OCI-LY7 (cell line): ENCODE results near the gene POFUT1. TPM values are rescaled to one million over a fixed set of nuclear protein-coding genes. Genes with fewer than 3 reads are reported as not detected.
"Not testable (repeated sequence)": the region's sequence is repeated elsewhere in the genome, so short reads cannot be mapped to it uniquely, and the experiment has no call there.

Experiments
- BruUV-seq: library from RNA; stranded (reverse); fragments of 400-500 nt; replicated peaks from 2 replicates; lab custom pipeline; 2021; lab: Mats Ljungman, UMichigan
- CTCF ChIA-PET: fragments of 300-600 bp; sonication (Branson Sonifier 250); formaldehyde crosslinking; loops from one replicate; lab custom pipeline; 2022; ENCODE audit warnings: antibody characterized with exemption; ENCODE audit not compliant: unreplicated experiment; lab: Charles Lee
- POLR2A ChIA-PET: fragments of 300-600 bp; sonication (Branson Sonifier 250); formaldehyde crosslinking; loops from one replicate; lab custom pipeline; 2022; ENCODE audit warnings: antibody characterized with exemption; lab: Charles Lee
- DNase-seq: peaks from one replicate; pipeline ENCODE4 v3.0.0-alpha.2; 2015; ENCODE audit warnings: low spot score
- H2AFZ ChIP-seq: fragments of 200-600 bp; sonication (generic), shearing (Covaris generic); 2 replicates; pipeline ENCODE4 v1.6.1; 2014; ENCODE audit warnings: mild to moderate bottlenecking, antibody characterized with exemption, low read length, moderate library complexity
- H3K27ac ChIP-seq: fragments of 200-600 bp; sonication (generic); 2 replicates; pipeline ENCODE4 v1.5.1; 2014; ENCODE audit warnings: mixed run types, low read depth, mild to moderate bottlenecking, moderate library complexity, low read length, inconsistent platforms; ENCODE audit not compliant: poor library complexity, severe bottlenecking
- H3K36me3 ChIP-seq: fragments of 200-600 bp; sonication (generic); 2 replicates; pipeline ENCODE4 v1.6.1; 2014; ENCODE audit warnings: mild to moderate bottlenecking, antibody characterized with exemption, low read length, moderate library complexity, mixed read lengths; ENCODE audit not compliant: insufficient read depth
- H3K4me1 ChIP-seq: fragments of 200-600 bp; sonication (generic); 2 replicates; pipeline ENCODE4 v1.5.1; 2014; ENCODE audit warnings: mild to moderate bottlenecking, low read length; ENCODE audit not compliant: insufficient read depth, poor library complexity, severe bottlenecking
- H3K4me2 ChIP-seq: fragments of 200-600 bp; sonication (generic); 2 replicates; pipeline ENCODE4 v1.6.1; 2014; ENCODE audit warnings: mild to moderate bottlenecking, low read length
- H3K4me3 ChIP-seq: fragments of 200-600 bp; sonication (generic); 2 replicates; pipeline ENCODE4 v1.5.1; 2014; ENCODE audit warnings: mild to moderate bottlenecking, low read depth, low read length; ENCODE audit not compliant: poor library complexity, severe bottlenecking
- H3K79me2 ChIP-seq: fragments of 200-600 bp; sonication (generic); 2 replicates; pipeline ENCODE4 v1.6.1; 2016; ENCODE audit warnings: low read depth, mild to moderate bottlenecking, low read length, moderate library complexity, mixed read lengths; ENCODE audit not compliant: insufficient read depth
- H3K9me2 ChIP-seq: fragments of 200-600 bp; sonication (generic); 2 replicates; pipeline ENCODE4 v1.6.1; 2016; ENCODE audit warnings: mild to moderate bottlenecking, low read length, mixed read lengths; ENCODE audit not compliant: insufficient read depth
- H3K9me3 ChIP-seq: fragments of 200-600 bp; sonication (generic); 2 replicates; pipeline ENCODE4 v1.6.1; 2014; ENCODE audit warnings: mild to moderate bottlenecking, mixed run types, low read length, mixed read lengths
- H4K20me1 ChIP-seq: fragments of 200-600 bp; sonication (generic); 2 replicates; pipeline ENCODE4 v1.6.1; 2014; ENCODE audit warnings: mild to moderate bottlenecking, antibody characterized with exemption, low read length, moderate library complexity, mixed read lengths; ENCODE audit not compliant: insufficient read depth
- CTCF ChIP-seq: fragments of 200-600 bp; sonication (generic); conservative IDR thresholded peaks from 2 replicates; pipeline ENCODE4 v1.5.1; 2014; ENCODE audit warnings: mild to moderate bottlenecking, antibody characterized with exemption, low read length, moderate library complexity, mixed read lengths
- EZH2phosphoT487 ChIP-seq: fragments of 200-600 bp; sonication (generic); IDR thresholded peaks from 2 replicates; pipeline ENCODE4 v1.6.1; 2018; ENCODE audit warnings: low read depth, borderline replicate concordance, mild to moderate bottlenecking, mixed run types, antibody characterized with exemption, low read length, moderate library complexity, mixed read lengths
- intact Hi-C: fragments of 100-400 bp; cut with micrococcal nuclease; formaldehyde crosslinking; loops from one replicate; pipeline ENCODE4 v1.10.0; 2022; ENCODE audit not compliant: unreplicated experiment
- total RNA-seq, 2 experiments: library from RNA; depleted of rRNA in 1 of 2; stranded (reverse); fragments of >200 nt in 1 of 2; shearing (Covaris generic) in 1 of 2; gene quantifications; 2 replicates each; pipeline ENCODE4 v1.2.3, GENCODE V29; 2014 to 2022

POFUT1 gene
- total RNA-seq, 2 experiments from 2014 or later, result 21.4 to 33.1 TPM

- no peaks in the 10 kb centered on the region for H3K79me2 ChIP-seq
- H3K9me3 ChIP-seq, result no peaks in the 10 kb centered on the region
- CTCF ChIA-PET, result no interaction called here
- no peaks in the 10 kb centered on the region for H3K9me2 ChIP-seq
- H3K27ac ChIP-seq, result no peak overlapping the region
- no TSS peak for BruUV-seq
- H3K4me2 ChIP-seq, result no peak overlapping the region
- peaks cover 46% of the 10 kb centered on the region for H3K4me1 ChIP-seq
- no peak for DNase-seq
- POLR2A ChIA-PET, result interaction anchor here (0.7 kb wide), 1 partner anchor 46 kb away, joined by 5 read pairs; no protein-coding TSS in a partner anchor
- peak overlapping the region; percentile 21; the same call in 1 of the 2 replicates for H2AFZ ChIP-seq
- no peaks in the 10 kb centered on the region for H3K36me3 ChIP-seq
- intact Hi-C loops, result no loop called here
- H3K4me3 ChIP-seq, result no peak overlapping the region
- H4K20me1 ChIP-seq, result no peaks in the 10 kb centered on the region
- no peak for TF ChIP-seq EZH2phosphoT487
- no peak for TF ChIP-seq CTCF
Measured at GRCh38 chr20:32263398-32263954, 55.8 kb downstream of the POFUT1 start.

DNA sequence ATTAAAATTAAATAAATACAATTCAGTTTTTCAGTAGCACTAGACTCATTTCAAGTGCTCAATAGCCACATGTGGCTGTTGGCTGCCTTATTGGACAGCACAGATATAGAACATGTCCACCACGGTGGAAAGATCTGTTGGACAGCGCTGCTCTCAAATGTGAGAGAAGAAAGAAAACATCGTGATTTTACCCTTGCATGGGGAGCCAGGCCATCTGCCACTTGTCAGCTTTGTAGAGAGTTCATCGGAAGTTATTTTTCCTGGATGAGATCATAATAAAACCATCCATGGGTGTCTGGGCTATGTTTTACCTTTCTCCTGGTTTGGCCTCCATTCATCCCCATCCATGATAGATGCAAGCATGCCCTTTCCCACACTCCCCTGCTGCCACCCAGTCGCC lies 63.9 kb downstream of the POFUT1 start:
- H3K9me2 ChIP-seq, result no peaks in the 10 kb centered on the region
- H4K20me1 ChIP-seq, result no peaks in the 10 kb centered on the region
- H3K79me2 ChIP-seq, result no peaks in the 10 kb centered on the region
- no peak overlapping the region for H2AFZ ChIP-seq
- ChIA-PET POLR2A (interaction anchor here (0.7 to 2.0 kb wide), 4 partner anchors 11 to 32 kb away, joined by 3 to 14 read pairs (median 5); no protein-coding TSS in a partner anchor), CTCF (no interaction called here)
- intact Hi-C loops, result no loop called here
- H3K9me3 ChIP-seq, result peaks cover 9% of the 10 kb centered on the region
- peaks cover 36% of the 10 kb centered on the region for H3K4me1 ChIP-seq
- BruUV-seq, result no TSS peak
- no peak for DNase-seq
- no peak overlapping the region for H3K4me3 ChIP-seq
- no peaks in the 10 kb centered on the region; the same call in 1 of the 2 replicates for H3K36me3 ChIP-seq
- TF ChIP-seq CTCF (no peak), EZH2phosphoT487 (no peak)
- no peak overlapping the region for H3K27ac ChIP-seq
- H3K4me2 ChIP-seq, result no peak overlapping the region

- CTCF ChIA-PET, result no interaction called here
- Histone ChIP-seq H3K9me2 (no peaks in the 10 kb centered on the region), H3K9me3 (peaks cover 9% of the 10 kb centered on the region), H4K20me1 (no peaks in the 10 kb centered on the region), H3K4me1 (peaks cover 45% of the 10 kb centered on the region), H3K27ac (no peak overlapping the region), H3K4me3 (no peak overlapping the region), H2AFZ (no peak overlapping the region), H3K4me2 (no peak overlapping the region), H3K79me2 (peaks cover 17% of the 10 kb centered on the region; the same call in 1 of the 2 replicates), H3K36me3 (no peaks in the 10 kb centered on the region; the same call in 1 of the 2 replicates)
- POLR2A ChIA-PET, result interaction anchor here (1.2 kb wide), 1 partner anchor 9 kb away, joined by 4 read pairs; no protein-coding TSS in a partner anchor
- no TSS peak for BruUV-seq
- TF ChIP-seq EZH2phosphoT487 (no peak), CTCF (no peak)
- no peak for DNase-seq
- intact Hi-C loops, result no loop called here
Measured at GRCh38 chr20:32274359-32274758, 66.7 kb downstream of the POFUT1 start.

DNA sequence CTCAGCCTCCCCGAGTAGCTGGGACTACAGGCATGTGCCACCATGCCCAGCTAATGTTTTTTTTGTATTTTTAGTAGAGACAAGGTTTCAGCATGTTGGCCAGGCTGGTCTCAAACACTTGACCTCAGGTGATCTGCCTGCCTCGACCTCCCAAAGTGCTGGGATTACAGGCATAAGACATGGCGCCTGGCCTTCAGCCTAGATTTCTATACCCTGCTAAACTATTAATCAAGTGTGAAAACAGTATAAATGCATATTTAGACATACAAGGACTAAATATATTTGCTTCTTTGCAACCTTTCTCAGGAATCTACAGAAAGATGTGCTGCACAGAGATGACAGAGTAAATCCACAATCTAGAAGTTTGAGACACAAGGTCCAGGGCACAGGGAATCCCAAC lies 67.5 kb downstream of the POFUT1 start:
- H3K4me3 ChIP-seq, CTCF ChIA-PET, BruUV-seq, H2AFZ ChIP-seq, H3K27ac ChIP-seq, intact Hi-C loops, H3K36me3 ChIP-seq, DNase-seq, H3K9me3 ChIP-seq, H3K4me2 ChIP-seq, H4K20me1 ChIP-seq, H3K9me2 ChIP-seq: not testable (repeated sequence)
- Histone ChIP-seq H3K4me1 (peaks cover 48% of the 10 kb centered on the region), H3K79me2 (peaks cover 25% of the 10 kb centered on the region)
- POLR2A ChIA-PET, result interaction anchor here (1.2 kb wide), 1 partner anchor 10 kb away, joined by 4 read pairs; no protein-coding TSS in a partner anchor
